Progenitor cell of endocrine pancreas (in vitro differentiated cells): ENCODE data around the gene CTBP1. TPM values are rescaled to one million over a fixed set of nuclear protein-coding genes. Genes with fewer than 3 reads are reported as not detected.

ENCODE experiments used
- DNase-seq: peaks from one replicate; pipeline ENCODE4 v3.0.0; 2021; ENCODE audit warnings: low spot score; ENCODE audit not compliant: unreplicated experiment
- H3K27ac Mint-ChIP-seq: 2 replicates; pipeline ENCODE4 v1.8.0; 2021; ENCODE audit warnings: mild to moderate bottlenecking, moderate library complexity, mixed read lengths
- H3K27me3 Mint-ChIP-seq: 2 replicates; pipeline ENCODE4 v1.8.0; 2021; ENCODE audit warnings: mixed read lengths
- H3K36me3 Mint-ChIP-seq: 2 replicates; pipeline ENCODE4 v1.8.0; 2022; ENCODE audit warnings: mixed read lengths; ENCODE audit not compliant: insufficient read depth
- H3K4me1 Mint-ChIP-seq: 2 replicates; pipeline ENCODE4 v1.8.0; 2021; ENCODE audit warnings: low read depth, mixed read lengths
- H3K4me3 Mint-ChIP-seq: 2 replicates; pipeline ENCODE4 v1.8.0; 2021; ENCODE audit warnings: low read depth, mild to moderate bottlenecking, moderate library complexity, mixed read lengths
- H3K9me3 Mint-ChIP-seq: 2 replicates; pipeline ENCODE4 v1.8.0; 2021; ENCODE audit warnings: low read depth, mixed read lengths
- total RNA-seq: library from RNA; stranded (reverse); gene quantifications from 2 replicates; pipeline ENCODE4 v1.2.1, GENCODE V29; 2021
- TF ChIP-seq, protein P1 (sequence below): fragments of 200-600 bp; sonication (generic); IDR thresholded peaks from one replicate; pipeline ENCODE4 v1.5.0; 2021; ENCODE audit warnings: antibody characterized with exemption, mild to moderate bottlenecking; ENCODE audit not compliant: unreplicated experiment

CTBP1 gene
- total RNA-seq, 1 donor from 2014 or later: 199 TPM

DNA sequence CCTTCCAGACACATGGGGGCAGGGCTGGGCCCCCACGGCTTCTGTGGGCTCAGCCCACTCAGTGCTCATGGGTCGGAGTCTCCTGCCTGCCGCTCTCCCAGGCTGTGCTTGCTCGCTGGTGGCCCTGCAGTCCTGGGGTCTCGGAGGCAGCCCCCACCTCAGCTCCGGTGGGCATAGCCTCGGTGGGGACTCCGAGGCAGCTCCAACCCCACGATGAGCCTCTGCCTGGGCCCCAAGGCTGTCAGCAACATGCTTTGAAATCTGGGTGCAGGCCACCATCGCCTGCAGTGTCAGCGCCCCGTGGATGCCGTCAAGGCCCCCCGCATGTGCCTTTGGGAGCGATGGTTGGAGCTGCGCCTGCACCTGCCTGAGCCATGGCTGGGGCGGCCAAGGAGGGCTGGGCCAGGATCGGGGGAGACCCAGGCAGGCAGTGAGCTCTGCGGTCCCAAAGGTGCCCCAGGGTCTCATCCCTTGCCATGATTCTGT, 46.4 kb downstream of the CTBP1 start:
- no peak for DNase-seq
- H3K4me1 Mint-ChIP-seq: no peaks in the 10 kb centered on the region
- no peak overlapping the region for H3K27ac Mint-ChIP-seq
- peaks cover 12% of the 10 kb centered on the region for H3K27me3 Mint-ChIP-seq
- H3K36me3 Mint-ChIP-seq: peaks cover 1% of the 10 kb centered on the region
- no peak overlapping the region for H3K4me3 Mint-ChIP-seq
- TF ChIP-seq, protein P1, sequence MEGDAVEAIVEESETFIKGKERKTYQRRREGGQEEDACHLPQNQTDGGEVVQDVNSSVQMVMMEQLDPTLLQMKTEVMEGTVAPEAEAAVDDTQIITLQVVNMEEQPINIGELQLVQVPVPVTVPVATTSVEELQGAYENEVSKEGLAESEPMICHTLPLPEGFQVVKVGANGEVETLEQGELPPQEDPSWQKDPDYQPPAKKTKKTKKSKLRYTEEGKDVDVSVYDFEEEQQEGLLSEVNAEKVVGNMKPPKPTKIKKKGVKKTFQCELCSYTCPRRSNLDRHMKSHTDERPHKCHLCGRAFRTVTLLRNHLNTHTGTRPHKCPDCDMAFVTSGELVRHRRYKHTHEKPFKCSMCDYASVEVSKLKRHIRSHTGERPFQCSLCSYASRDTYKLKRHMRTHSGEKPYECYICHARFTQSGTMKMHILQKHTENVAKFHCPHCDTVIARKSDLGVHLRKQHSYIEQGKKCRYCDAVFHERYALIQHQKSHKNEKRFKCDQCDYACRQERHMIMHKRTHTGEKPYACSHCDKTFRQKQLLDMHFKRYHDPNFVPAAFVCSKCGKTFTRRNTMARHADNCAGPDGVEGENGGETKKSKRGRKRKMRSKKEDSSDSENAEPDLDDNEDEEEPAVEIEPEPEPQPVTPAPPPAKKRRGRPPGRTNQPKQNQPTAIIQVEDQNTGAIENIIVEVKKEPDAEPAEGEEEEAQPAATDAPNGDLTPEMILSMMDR: no peak
- no peaks in the 10 kb centered on the region for H3K9me3 Mint-ChIP-seq

DNA sequence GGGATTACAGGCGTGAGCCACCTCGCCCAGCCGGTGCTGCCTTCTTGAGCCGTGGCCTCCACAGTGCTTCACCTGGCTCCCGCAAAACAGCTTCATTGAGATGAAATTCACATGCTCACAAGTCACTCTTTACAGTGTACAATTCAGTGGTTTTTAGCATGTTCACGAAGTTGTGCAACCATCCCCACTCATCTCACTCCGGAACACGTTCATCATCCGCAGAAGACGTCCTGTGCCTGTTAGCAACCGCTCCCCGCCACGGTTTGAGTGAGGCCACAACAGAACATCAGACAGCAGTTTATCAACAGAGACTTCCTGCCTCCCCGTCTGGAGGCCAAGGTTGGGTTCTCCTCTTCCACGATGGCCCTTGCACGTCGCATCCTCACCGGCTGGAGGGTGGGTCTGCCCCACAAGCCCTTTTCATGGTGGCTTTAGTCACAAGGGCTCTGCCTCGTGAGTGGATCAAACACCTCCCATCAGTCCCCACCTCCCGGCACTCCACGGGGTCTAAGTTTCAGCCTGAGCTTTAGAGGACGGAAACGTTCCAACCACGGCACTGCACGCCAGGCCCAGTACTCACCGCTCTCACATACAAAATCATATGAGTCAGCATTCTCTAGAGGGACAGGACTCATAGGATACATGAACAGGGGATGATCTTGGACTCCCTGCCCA, 46.9 kb downstream of the CTBP1 start:
- TF ChIP-seq, protein P1: no peak
- H3K27ac Mint-ChIP-seq: peak overlapping the region; percentile 45
- no peak for DNase-seq
- peaks cover 17% of the 10 kb centered on the region for H3K27me3 Mint-ChIP-seq
- no peaks in the 10 kb centered on the region for H3K4me1 Mint-ChIP-seq
- peaks cover 1% of the 10 kb centered on the region for H3K36me3 Mint-ChIP-seq
- no peaks in the 10 kb centered on the region for H3K9me3 Mint-ChIP-seq
- H3K4me3 Mint-ChIP-seq: no peak overlapping the region

DNA sequence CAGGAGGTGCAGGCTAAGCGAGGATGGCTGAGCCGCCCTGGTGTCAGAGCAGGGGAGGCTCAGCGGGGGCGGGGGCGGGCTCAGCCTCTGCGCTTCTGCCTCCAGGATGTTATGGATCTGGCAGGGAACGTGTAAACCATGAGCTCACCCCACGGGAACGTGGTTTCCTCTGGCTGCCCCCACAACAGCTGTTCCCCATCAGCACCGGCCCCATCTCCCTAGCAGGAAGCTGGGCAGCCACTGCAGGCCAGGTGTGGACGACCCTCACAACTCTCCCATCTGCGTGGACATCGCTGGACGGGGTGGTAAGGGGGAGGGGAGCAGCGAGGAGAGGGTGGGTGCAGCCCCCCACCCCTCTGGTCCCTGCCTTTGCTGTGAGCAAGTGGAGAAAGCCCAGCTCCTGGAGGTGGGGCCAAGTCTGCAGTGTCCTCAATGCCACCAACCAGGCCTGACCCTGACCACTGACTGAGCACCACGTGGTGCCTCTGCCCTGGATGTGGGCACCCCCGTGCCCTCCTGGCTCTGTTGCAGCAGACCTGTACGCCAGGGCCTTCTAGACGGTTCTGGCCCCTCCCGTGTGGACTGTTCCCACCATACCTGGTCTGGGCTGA, 48.4 kb downstream of the CTBP1 start:
- Mint-ChIP-seq H3K4me1 (no peaks in the 10 kb centered on the region), H3K9me3 (no peaks in the 10 kb centered on the region), H3K4me3 (no peak overlapping the region), H3K36me3 (peaks cover 1% of the 10 kb centered on the region), H3K27ac (no peak overlapping the region), H3K27me3 (peaks cover 23% of the 10 kb centered on the region)
- no peak for DNase-seq
- TF ChIP-seq, protein P1: no peak

- Mint-ChIP-seq H3K9me3 (no peaks in the 10 kb centered on the region), H3K27me3 (peaks cover 23% of the 10 kb centered on the region), H3K4me3 (no peak overlapping the region), H3K36me3 (peaks cover 1% of the 10 kb centered on the region), H3K4me1 (no peaks in the 10 kb centered on the region), H3K27ac (no peak overlapping the region)
- DNase-seq: no peak
- TF ChIP-seq, protein P1: no peak
Measured at GRCh38 chr4:1199556-1200331, 49.2 kb downstream of the CTBP1 start.

- H3K27me3 Mint-ChIP-seq: peaks cover 23% of the 10 kb centered on the region
- TF ChIP-seq, protein P1: no peak
- H3K4me1 Mint-ChIP-seq: no peaks in the 10 kb centered on the region
- H3K27ac Mint-ChIP-seq: no peak overlapping the region
- no peaks in the 10 kb centered on the region for H3K36me3 Mint-ChIP-seq
- no peak for DNase-seq
- H3K9me3 Mint-ChIP-seq: no peaks in the 10 kb centered on the region
- no peak overlapping the region for H3K4me3 Mint-ChIP-seq
Measured at GRCh38 chr4:1198098-1198844, 50.7 kb downstream of the CTBP1 start.
